Esophagus squamous epithelium (tissue), 4 donors: ENCODE results near the gene IL18.

Experiments
- POLR2A ChIP-seq, 4 donors: fragments of 450-650 bp; IDR thresholded peaks; one replicate each; pipeline ENCODE4 v1.6.1; 2017; ENCODE audit warnings: antibody characterized with exemption in 4 of 4, mild to moderate bottlenecking in 4 of 4, moderate library complexity in 3 of 4
- TF ChIP-seq, protein P1 (sequence below), 6 experiments: fragments of 450-650 bp in 4 of 6; fragments of 200-600 bp in 2 of 6; sonication (generic) in 2 of 6; IDR thresholded peaks; one replicate each; pipeline ENCODE4 v1.5.1; 2016 to 2019; ENCODE audit warnings: antibody characterized with exemption in 6 of 6, mild to moderate bottlenecking in 4 of 6, moderate library complexity in 4 of 6

DNA sequence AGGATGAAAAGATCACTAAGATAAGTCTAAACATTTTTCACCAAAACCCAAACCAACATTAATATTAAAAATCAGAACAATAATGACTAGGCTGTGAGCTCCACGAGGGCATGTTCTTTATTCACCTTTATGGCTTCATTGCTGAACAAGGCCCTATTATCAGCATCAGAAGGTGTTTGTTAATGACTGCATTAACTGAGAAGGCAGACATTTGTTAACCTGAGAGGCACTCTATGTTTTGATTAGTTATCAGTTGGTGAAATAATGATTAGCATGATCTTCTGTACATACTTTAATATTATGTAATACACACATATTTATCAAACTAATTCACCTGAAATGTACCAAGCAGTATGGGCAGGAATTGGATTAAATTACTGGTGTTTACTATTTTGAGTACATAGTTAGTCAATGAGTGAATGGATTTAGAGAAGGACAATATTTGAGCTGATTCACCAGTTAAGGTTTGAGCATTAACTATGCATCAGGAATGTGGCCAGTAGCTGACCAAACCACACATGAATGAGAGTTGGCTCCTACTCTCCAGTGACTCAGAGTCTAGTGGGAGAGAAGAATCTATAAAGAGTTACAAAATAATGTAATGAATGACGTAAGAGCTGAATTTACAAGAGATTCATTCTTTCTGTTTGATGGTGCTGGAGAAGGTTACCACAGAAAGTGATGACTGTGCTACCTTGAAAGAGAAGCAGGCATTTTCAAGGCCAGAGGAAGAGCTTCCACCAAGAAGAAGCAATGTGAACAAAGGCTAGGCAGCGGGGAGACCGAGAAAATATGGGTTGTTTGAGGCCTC, 6.7 kb downstream of the IL18 start:
- TF ChIP-seq, protein P1, sequence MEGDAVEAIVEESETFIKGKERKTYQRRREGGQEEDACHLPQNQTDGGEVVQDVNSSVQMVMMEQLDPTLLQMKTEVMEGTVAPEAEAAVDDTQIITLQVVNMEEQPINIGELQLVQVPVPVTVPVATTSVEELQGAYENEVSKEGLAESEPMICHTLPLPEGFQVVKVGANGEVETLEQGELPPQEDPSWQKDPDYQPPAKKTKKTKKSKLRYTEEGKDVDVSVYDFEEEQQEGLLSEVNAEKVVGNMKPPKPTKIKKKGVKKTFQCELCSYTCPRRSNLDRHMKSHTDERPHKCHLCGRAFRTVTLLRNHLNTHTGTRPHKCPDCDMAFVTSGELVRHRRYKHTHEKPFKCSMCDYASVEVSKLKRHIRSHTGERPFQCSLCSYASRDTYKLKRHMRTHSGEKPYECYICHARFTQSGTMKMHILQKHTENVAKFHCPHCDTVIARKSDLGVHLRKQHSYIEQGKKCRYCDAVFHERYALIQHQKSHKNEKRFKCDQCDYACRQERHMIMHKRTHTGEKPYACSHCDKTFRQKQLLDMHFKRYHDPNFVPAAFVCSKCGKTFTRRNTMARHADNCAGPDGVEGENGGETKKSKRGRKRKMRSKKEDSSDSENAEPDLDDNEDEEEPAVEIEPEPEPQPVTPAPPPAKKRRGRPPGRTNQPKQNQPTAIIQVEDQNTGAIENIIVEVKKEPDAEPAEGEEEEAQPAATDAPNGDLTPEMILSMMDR (IDR thresholded peaks at IDR 0.05): no peak
- TF ChIP-seq POLR2A (IDR thresholded peaks at IDR 0.05): no peak
